D721Med (cell line): ENCODE measurements around the gene OR4C5.
"Not testable (repeated sequence)": the region's sequence is repeated elsewhere in the genome, so short reads cannot be mapped to it uniquely, and the experiment has no call there.

Experiments used
- DNase-seq: peaks from one replicate; pipeline ENCODE4 v3.0.0; 2011; ENCODE audit warnings: low spot score; ENCODE audit not compliant: insufficient read length
- FAIRE-seq: peaks from 2 replicates; lab custom pipeline; 2011; peaks lifted over from hg19 to GRCh38; lab: Jason Lieb, UNC
- CTCF ChIP-seq: IDR thresholded peaks from 2 replicates; pipeline ENCODE4 v1.5.1; 2012; ENCODE audit warnings: mild to moderate bottlenecking, control low read depth; ENCODE audit not compliant: insufficient read depth; ENCODE audit errors: missing control alignments

The OR4C5 gene

GRCh38 chr11:48366365-48366764 lies at the start of gene OR4C5:
TSS of gene OR4C5 (minus strand) at chr11:48366465. CDS start at chr11:48366465, 0 bp downstream.
- no peak for FAIRE-seq
- no peak for TF ChIP-seq CTCF
- no peak for DNase-seq

GRCh38 chr11:48384670-48385069 lies 18.4 kb upstream of the OR4C5 start:
- TF ChIP-seq CTCF = no peak
- DNase-seq (no peak), FAIRE-seq (no peak)

GRCh38 chr11:48384151-48384550 lies 17.9 kb upstream of the OR4C5 start:
- not testable (repeated sequence) for DNase-seq, FAIRE-seq

GRCh38 chr11:48361289-48361688 lies 5.0 kb downstream of the OR4C5 start:
- FAIRE-seq, DNase-seq: not testable (repeated sequence)

- no peak for TF ChIP-seq CTCF
- DNase-seq = no peak
- no peak for FAIRE-seq
These were observed 11.6 kb downstream of the OR4C5 start for GRCh38 chr11:48354677-48355076.

- no peak for TF ChIP-seq CTCF
- DNase-seq (no peak), FAIRE-seq (no peak)
These were observed 12.3 kb downstream of the OR4C5 start for GRCh38 chr11:48354013-48354412.

GRCh38 chr11:48346286-48346685 lies 20.0 kb downstream of the OR4C5 start:
- DNase-seq, FAIRE-seq: not testable (repeated sequence)

- not testable (repeated sequence) for FAIRE-seq, DNase-seq
These were observed 23.8 kb downstream of the OR4C5 start for GRCh38 chr11:48342505-48342904.

- DNase-seq (no peak), FAIRE-seq (no peak)
- no peak for TF ChIP-seq CTCF
These were observed 24.8 kb downstream of the OR4C5 start for GRCh38 chr11:48341466-48341865.

GRCh38 chr11:48324620-48325019 lies 41.6 kb downstream of the OR4C5 start, which contains the start of gene OR4C3:
TSS of gene OR4C3 (plus strand) at chr11:48324920. CDS start at chr11:48325022, 102 bp downstream.
- not testable (repeated sequence) for FAIRE-seq, DNase-seq

- FAIRE-seq, DNase-seq: not testable (repeated sequence)
These were observed 46.5 kb downstream of the OR4C5 start for GRCh38 chr11:48319813-48320212.
